ENCODE results near the gene NR2F6.

- no peak for TF ChIP-seq POLR2A (IDR thresholded peaks at IDR 0.05; ENCODE audit: low read depth, low read length)
- no peak for TF ChIP-seq TAF1 (IDR thresholded peaks at IDR 0.05; ENCODE audit: low read depth, low read length)
These were observed 8.7 kb downstream of the NR2F6 start for GRCh38 chr19:17236811-17237543.
